Stimulated activated CD8-positive, alpha-beta memory T cell treated with anti-CD3 and anti-CD28 coated beads, Interleukin-2, amount 100 ng/mL, for 48 hours (primary cell): ENCODE data around the gene MT2A.

Experiments used
- DNase-seq, 2 donors: peaks; one replicate each; pipeline ENCODE4 v3.0.0-alpha.2; 2020; ENCODE audit warnings: low read depth in 2 of 2

MT2A gene

GRCh38 chr16:56600398-56600999 lies 7.9 kb upstream of the MT2A start:
- no peak for DNase-seq

DNA sequence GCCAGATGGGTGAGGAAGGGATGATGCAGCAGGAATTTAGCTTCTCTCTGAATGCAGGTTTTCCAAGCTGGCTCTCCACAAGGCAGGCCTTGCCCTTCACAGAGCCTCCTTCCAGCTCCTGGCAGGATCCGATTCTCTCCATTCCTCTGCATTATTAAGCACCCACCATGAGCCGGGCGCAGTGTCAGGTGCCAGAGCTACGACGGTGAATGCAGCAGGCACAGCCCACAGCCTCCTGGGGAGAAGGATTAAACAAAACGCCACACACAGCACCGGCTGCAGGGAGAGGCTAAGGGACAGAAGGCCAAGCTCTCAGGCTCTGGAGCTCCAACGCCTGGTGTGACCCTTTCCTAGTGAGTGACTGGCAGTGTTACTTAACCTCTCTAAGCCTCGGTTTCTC lies 7.1 kb upstream of the MT2A start:
- no peak for DNase-seq

DNA sequence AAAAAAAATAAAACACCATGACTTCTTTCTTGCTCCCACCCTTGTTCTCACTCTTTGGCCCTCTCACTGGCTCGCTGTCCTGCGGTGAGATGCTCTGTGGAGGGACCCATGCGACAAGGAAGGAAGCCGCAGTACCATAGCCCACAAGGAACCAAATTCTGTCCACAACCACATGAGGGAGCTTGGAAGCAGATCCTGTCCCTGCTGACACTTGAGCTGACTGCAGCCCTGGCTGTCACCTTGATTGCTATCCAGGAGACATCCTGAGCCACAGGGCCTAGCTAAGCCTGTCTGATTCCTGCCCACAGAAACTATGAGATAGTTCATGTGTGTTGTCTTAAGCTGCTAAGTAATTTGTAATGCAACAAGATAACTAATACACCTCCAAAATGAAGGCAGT lies 4.8 kb upstream of the MT2A start:
- DNase-seq, result no peak

- no peak for DNase-seq
Measured at GRCh38 chr16:56604966-56605365, 3.4 kb upstream of the MT2A start.

- no peak for DNase-seq
Measured at GRCh38 chr16:56605475-56605874, 2.9 kb upstream of the MT2A start.

GRCh38 chr16:56606071-56606475 lies 2.3 kb upstream of the MT2A start:
- no peak for DNase-seq

DNA sequence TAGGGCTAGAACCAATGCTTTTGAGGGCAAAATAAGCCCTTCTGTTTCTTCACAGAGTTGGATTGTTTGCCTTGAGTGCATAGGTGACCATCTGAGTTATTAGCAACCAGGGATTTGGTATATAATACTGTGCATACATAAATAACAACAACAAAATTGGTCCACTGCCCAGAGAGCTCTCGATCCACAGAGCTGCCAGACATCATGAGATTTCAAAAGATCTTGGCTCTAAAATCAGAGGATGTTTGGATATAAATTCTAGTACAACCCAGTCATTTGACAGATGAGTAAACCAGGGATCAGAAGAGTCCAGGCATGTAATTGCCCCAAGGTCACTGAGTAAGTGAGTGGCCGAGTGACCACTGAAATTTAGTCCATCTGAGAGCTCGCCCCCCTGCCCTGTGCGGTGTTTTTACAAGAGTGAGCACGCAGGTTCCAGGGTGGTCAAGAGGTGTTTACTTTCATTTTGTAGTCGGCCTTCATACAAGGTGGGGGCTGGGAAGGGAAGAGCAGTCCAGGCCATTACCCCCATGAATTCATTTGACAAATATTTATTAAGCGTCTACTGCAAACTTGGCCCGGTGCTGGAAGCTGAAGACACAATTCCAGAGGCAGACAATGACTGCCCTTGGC lies 1.8 kb upstream of the MT2A start:
- no peak for DNase-seq

GRCh38 chr16:56607109-56607618 lies 1.2 kb upstream of the MT2A start:
- no peak for DNase-seq

- no peak for DNase-seq
Measured at GRCh38 chr16:56607675-56608042, 725 bp upstream of the MT2A start.

DNA sequence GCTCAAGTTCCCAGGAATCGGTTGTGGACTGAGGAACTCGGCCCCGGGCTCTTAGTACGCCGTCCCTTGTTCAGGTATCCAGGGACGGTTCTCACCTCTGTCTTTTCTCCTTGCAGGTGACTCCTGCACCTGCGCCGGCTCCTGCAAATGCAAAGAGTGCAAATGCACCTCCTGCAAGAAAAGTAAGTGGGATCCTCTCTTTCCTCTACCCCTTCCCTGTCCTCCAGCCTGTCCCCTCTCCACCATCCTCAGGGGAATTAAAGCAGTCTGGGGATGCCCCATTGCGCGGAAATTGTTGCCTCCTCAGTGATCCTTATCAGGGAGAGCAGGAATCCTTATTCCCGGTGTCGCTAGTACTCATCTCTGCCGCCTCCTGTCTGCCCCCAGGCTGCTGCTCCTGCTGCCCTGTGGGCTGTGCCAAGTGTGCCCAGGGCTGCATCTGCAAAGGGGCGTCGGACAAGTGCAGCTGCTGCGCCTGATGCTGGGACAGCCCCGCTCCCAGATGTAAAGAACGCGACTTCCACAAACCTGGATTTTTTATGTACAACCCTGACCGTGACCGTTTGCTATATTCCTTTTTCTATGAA lies 585 bp downstream of the MT2A start:
- DNase-seq, result no peak

DNA sequence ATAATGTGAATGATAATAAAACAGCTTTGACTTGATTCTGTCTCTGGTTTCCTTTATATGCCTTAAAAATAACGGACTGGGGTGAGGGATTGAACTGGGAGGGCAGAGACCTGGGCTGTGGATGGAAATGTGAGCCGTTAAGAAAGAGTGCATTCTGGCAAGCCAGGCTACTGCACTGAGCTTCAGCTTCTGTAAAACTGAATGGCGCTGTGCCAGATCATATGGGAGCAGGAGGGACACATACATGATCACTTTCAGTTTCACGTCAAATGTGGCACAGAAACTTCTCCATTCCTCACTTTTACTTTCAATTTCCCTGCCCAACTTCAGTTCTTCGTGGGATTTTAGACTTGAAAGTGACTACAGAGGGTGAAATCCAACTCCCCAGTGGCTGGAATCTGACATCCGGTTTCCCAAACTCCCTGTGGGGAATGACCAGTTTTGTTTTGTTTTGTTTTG lies 1.1 kb downstream of the MT2A start:
- peak in 1 of 2 donors; percentile 60 for DNase-seq

- peak; percentile 61 to 75 for DNase-seq
Measured at GRCh38 chr16:56610017-56610608, 1.7 kb downstream of the MT2A start.

GRCh38 chr16:56610609-56611111 lies 2.3 kb downstream of the MT2A start:
- DNase-seq, result no peak

DNA sequence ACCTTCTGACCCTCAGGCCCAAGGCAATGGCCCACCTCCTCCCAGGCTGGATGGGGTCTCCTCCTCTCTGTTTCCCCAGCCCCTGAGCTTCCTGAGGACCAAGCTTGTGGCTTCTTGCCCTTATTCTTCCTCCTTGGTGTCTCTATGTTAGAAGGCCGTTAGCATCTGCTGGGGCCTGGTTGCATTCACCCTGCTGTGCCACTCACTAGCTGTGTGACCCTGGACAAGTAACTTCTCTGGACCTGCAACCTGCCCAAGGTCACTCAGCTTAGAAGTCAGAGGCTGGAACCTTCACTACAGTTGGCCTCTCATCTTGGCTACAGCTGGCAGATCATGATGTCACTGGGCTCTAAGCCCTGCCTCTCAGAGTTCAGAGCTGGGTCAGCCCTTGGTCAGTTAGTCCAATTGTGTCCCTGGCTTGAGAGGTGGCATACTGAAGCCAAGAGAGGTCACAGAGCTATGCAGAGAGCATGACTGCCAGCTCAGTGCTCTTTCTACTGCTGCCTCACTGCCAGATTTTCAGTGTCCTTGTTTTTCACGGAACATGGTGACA lies 3.0 kb downstream of the MT2A start:
- no peak for DNase-seq

DNA sequence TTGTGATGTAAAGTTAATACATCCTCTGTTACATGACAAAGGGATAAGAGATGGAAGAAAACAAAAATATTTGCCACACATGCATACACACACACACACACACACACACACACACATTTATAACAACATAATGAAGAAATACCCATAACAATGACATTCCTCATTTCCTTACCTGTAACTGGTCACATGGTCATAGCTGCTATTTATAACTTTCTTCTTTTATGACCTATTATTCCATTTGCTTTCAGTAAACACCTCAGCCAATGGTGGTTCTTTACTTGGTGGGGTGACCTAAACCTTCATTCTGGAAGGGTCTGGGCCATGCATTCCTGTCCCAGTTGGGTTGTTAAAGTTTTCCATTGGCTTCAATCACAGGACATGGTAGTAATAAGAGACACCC lies 5.3 kb downstream of the MT2A start:
- no peak for DNase-seq

GRCh38 chr16:56614549-56614991 lies 6.2 kb downstream of the MT2A start:
- no peak for DNase-seq

- DNase-seq, result no peak
Measured at GRCh38 chr16:56615353-56615752, 7.0 kb downstream of the MT2A start.

DNA sequence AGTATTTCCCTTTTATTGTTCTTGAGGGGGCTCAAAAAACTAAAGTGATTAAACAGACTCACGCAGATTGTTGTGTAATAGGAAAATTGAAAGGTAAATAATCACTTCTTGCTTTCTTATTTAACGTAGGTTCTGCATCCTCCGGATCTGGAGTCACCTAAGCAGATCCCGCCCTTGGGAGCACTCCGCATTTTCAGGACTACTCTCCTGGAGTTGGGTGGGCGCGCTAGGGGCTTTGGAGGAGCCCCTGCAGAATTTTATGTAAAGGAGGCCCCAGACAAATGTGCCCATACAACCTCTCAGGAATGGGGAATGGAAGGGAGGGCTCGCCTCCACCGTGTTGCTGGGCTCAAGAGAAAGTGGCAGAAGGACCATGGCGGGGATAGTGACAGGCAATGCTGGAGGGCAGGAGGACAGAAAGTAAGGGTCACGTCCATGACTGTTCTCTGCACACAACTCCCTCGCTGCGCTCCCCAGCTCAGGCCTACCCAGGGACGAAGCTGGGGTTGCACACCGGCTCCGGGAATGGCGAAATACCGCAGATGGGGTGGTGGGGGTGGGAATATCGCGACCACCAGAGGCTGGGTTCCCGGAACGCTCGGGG lies 8.3 kb downstream of the MT2A start:
- DNase-seq, result no peak

DNA sequence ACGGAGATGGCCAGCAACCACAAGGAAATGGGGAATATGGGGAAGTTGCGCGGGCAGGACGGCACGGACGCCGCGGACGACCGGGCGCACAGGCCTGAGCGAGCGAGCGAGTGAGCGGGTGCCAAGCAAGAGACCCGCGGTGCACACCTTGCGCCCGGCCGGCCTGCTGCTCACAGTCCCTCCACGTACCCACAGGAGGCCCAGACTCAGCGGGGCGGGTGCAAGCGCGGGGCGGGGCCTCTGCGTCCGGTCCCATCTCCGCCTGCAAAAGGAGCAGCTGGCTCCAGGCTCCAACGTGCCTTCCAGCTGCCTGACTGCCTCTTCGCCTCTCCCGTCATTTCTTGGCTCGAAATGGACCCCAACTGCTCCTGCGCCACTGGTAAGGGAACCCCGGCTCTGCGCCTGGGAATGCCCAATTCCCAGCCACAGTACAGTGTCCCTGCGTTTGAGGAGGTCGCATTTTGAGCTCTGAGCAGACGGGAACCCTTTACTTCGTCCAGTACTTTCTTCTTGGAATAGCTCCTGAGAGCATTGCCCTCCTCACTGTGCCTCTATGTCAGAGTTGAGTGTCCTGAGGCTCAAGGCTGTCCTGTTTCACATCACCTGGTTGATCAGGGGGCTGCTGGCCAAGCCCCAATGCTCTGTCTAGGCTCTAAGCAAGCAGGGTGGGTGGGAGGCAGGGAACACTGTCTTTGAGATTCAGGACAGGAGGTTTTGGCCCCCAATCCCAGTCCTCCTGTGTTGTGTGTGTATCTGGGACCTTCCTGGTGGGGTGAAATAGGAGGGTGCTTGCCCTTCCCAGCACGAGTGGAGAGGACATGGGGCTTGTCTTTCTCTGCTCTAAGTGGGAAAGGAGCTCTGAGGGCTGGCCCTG lies 9.1 kb downstream of the MT2A start:
- peak; percentile 47 to 66 for DNase-seq

DNA sequence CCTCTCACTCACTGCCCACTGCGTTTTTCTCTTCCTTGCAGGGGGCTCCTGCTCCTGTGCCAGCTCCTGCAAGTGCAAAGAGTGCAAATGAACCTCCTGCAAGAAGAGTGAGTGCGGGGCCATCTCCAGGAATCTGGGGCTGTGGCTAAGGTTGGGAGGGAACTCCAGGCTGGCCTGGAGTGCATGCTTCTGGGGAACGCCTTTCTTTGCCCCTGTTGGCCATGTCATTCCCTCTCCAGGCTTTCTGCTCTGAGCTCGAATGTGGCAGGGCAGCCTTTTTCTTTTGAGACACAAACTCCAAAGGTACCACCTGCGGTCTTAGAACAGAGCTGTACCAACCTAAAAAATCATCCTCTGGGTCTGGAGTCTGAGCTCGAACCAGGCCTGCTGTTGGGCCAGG lies 9.8 kb downstream of the MT2A start:
- DNase-seq, result no peak

DNA sequence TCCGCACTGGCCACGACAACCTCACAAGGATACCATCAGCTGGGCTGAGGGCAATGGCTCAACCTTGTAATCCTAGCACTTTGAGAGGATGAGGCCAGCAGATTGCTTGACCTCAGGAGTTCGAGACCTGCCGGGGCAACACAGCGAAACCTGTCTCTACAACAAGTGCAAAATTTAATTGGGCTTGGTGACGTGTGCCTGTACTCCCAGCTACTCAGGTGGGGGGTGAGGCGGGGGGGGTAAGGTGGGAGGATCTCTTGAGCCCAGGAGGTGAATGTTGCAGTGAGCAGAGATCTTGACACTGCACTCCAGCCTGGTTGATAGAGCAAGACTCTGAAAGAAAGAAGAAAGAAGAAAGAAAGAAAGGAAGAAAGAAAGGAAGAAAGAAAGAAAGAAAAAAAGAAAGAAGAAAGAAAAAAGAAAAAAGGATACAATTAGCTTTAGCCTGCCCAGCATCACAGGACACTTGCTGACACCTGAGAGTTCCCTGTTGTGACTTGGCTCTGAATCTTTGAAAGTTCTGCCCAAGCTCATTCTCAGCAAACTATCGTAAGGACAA lies 12.0 kb downstream of the MT2A start:
- no peak for DNase-seq
